Fibroblast of the aortic adventitia (primary cell): ENCODE results near the gene RPL18. TPM values are rescaled to one million over a fixed set of nuclear protein-coding genes. Genes with fewer than 3 reads are reported as not detected.

ENCODE experiments used
- DNase-seq: peaks from one replicate; pipeline ENCODE4 v3.0.0-alpha.2; 2010; ENCODE audit warnings: low read depth
- H3K4me3 ChIP-seq: 2 replicates; pipeline ENCODE4 v1.5.1; 2011; ENCODE audit warnings: low read depth, mild to moderate bottlenecking, control low read depth, low read length, moderate library complexity
- total RNA-seq: library from RNA; depleted of rRNA; stranded (reverse); fragments of >200 nt; gene quantifications from 2 replicates; pipeline ENCODE4 v1.2.3, GENCODE V29; 2012; ENCODE audit warnings: low replicate concordance
- TF ChIP-seq, protein P1 (sequence below): IDR thresholded peaks from 2 replicates; pipeline ENCODE4 v1.5.1; 2011; ENCODE audit warnings: mild to moderate bottlenecking, low read length, control low read depth, inconsistent platforms; ENCODE audit not compliant: insufficient read depth

The RPL18 gene
- total RNA-seq, 1 donor = 1,782 TPM

GRCh38 chr19:48596237-48596636, 22.7 kb downstream of the RPL18 start:
- no peak overlapping the region for H3K4me3 ChIP-seq
- DNase-seq = no peak
- TF ChIP-seq, protein P1, sequence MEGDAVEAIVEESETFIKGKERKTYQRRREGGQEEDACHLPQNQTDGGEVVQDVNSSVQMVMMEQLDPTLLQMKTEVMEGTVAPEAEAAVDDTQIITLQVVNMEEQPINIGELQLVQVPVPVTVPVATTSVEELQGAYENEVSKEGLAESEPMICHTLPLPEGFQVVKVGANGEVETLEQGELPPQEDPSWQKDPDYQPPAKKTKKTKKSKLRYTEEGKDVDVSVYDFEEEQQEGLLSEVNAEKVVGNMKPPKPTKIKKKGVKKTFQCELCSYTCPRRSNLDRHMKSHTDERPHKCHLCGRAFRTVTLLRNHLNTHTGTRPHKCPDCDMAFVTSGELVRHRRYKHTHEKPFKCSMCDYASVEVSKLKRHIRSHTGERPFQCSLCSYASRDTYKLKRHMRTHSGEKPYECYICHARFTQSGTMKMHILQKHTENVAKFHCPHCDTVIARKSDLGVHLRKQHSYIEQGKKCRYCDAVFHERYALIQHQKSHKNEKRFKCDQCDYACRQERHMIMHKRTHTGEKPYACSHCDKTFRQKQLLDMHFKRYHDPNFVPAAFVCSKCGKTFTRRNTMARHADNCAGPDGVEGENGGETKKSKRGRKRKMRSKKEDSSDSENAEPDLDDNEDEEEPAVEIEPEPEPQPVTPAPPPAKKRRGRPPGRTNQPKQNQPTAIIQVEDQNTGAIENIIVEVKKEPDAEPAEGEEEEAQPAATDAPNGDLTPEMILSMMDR = no peak

GRCh38 chr19:48595833-48596232, 23.1 kb downstream of the RPL18 start:
- no peak for DNase-seq
- H3K4me3 ChIP-seq = no peak overlapping the region
- TF ChIP-seq, protein P1 = no peak

GRCh38 chr19:48595171-48595570, 23.8 kb downstream of the RPL18 start:
- TF ChIP-seq, protein P1 = no peak

DNA sequence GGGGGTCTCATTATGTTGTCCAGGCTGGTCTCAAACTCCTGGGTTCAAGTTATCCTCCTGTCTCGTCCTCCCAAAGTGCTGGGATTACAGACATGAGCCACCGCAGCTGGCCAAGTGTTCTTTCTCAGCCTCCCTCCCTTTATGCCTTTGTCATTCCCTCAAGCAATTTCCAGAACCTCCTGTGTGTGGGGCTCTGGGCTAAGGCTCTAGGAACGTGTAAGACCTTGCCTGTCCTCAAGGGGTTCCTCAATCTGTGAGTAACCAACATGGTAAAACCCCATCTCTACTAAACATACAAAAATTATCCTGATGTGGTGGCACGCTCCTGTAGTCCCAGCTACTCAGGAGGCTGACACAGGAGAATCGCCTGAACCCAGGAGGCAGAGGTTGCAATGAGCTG, 28.0 kb downstream of the RPL18 start:
- DNase-seq = no peak
- TF ChIP-seq, protein P1 = no peak
- no peak overlapping the region for H3K4me3 ChIP-seq

More at GRCh38 chr19:48595171-48595570, 23.8 kb downstream of the RPL18 start:
- no peak for DNase-seq
- H3K4me3 ChIP-seq = no peak overlapping the region

DNA sequence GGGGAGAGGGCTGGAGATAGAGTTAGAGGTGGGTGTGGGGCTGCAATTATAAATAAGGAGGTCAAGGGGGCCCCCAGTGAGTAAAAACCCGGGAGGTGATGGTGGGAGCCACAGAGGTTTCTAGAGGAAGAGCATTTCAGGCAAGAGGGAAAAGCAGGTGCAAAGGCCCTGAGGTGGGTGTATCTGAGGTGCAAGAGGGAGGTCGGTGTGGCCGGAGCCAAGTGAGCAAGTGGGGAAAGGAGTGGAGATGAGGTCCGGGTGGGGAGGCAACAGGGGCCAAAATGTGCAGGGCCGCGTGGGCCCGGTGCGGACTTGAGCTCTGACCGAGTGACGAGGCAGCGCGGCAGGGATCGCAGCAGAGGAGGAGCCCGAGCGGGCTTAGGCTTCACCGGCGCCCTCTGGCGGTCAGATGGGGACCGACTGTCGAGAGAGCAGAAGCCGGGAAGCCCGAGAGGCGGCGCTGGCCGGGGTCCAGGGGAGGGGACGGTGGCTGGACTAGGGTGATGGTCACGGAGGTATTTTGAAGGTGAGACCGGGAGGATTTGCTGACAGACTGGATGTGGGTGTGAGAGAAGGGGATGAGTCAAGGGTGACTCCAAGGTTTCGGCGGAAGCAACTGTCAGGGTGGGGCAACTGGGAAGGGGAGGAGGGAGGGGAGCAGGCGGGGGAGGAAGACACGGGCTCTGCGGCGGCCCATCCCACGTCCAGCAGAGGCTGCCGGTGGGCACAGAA, 30.1 kb downstream of the RPL18 start:
- TF ChIP-seq, protein P1 = peak; percentile 89

GRCh38 chr19:48587387-48587786, 31.6 kb downstream of the RPL18 start:
- H3K4me3 ChIP-seq = no peak overlapping the region
- no peak for DNase-seq
- TF ChIP-seq, protein P1 = no peak

More for the DNA sequence above, 30.1 kb downstream of the RPL18 start:
- peak overlapping the region; percentile 58 for H3K4me3 ChIP-seq
- peak; percentile 79 for DNase-seq

DNA sequence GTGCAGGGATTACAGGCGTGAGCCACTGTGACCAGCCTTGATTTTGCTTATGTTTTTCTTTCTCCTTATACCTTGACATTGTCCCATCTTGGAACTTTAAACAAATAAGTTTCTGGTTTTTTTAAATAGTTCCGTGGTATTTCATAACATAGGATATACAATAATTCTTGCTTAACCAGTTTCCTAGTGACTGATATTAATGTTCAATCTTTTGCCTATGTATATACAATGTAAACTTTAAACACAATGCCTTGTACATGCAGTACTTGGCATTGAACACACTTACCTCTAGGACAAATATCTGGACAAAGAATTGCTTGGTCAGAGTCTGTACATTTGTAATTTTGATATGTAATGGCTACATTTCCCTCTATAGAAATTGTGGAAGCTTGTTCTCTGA, 36.8 kb downstream of the RPL18 start:
- TF ChIP-seq, protein P1 = no peak
- no peak for DNase-seq
- no peak overlapping the region for H3K4me3 ChIP-seq
